ENCODE data around the gene BRD4.
A peak's percentile ranks its signal among the peaks of the same experiment; 100 is the strongest.

The BRD4 gene

GRCh38 chr19:15265214-15265849 is 67.0 kb downstream of the BRD4 start:
- DNase-seq (ENCODE audit: low read depth), result no peak
- no peak for TF ChIP-seq CTCF (IDR thresholded peaks at IDR 0.05; ENCODE audit: control insufficient read depth, insufficient read depth, low read depth, low read length, missing control alignments)
- no peak overlapping the region for H3K4me3 ChIP-seq (ENCODE audit: control insufficient read depth, low read depth, low read length)

- DNase-seq (ENCODE audit: low read depth), result no peak
- no peak overlapping the region for H3K4me3 ChIP-seq (ENCODE audit: control insufficient read depth, low read depth, low read length)
- TF ChIP-seq CTCF (IDR thresholded peaks at IDR 0.05; ENCODE audit: control insufficient read depth, insufficient read depth, low read depth, low read length, missing control alignments), result no peak
Observed at GRCh38 chr19:15264933-15265206, 67.5 kb downstream of the BRD4 start.

- no peak for DNase-seq (ENCODE audit: low read depth)
- TF ChIP-seq CTCF (IDR thresholded peaks at IDR 0.05; ENCODE audit: control insufficient read depth, insufficient read depth, low read depth, low read length, missing control alignments), result peak; percentile 82
- no peak overlapping the region for H3K4me3 ChIP-seq (ENCODE audit: control insufficient read depth, low read depth, low read length)
Observed at GRCh38 chr19:15264061-15264932, 68.0 kb downstream of the BRD4 start.

GRCh38 chr19:15263361-15263985 is 68.9 kb downstream of the BRD4 start:
- no peak for DNase-seq (ENCODE audit: low read depth)
- H3K4me3 ChIP-seq (ENCODE audit: control insufficient read depth, low read depth, low read length), result no peak overlapping the region
- TF ChIP-seq CTCF (IDR thresholded peaks at IDR 0.05; ENCODE audit: control insufficient read depth, insufficient read depth, low read depth, low read length, missing control alignments), result no peak

GRCh38 chr19:15262011-15262410 is 70.3 kb downstream of the BRD4 start:
- no peak for DNase-seq (ENCODE audit: low read depth)
- H3K4me3 ChIP-seq (ENCODE audit: control insufficient read depth, low read depth, low read length), result no peak overlapping the region
- no peak for TF ChIP-seq CTCF (IDR thresholded peaks at IDR 0.05; ENCODE audit: control insufficient read depth, insufficient read depth, low read depth, low read length, missing control alignments)

- peak; percentile 42 for TF ChIP-seq CTCF (IDR thresholded peaks at IDR 0.05; ENCODE audit: control insufficient read depth, insufficient read depth, low read depth, low read length, missing control alignments)
- H3K4me3 ChIP-seq (ENCODE audit: control insufficient read depth, low read depth, low read length), result no peak overlapping the region
- no peak for DNase-seq (ENCODE audit: low read depth)
Observed at GRCh38 chr19:15260939-15261338, 71.4 kb downstream of the BRD4 start.

Measured in AG09309 (cell line).